ENCODE measurements around the gene FAM25G. TPM values are rescaled to one million over a fixed set of nuclear protein-coding genes. Genes with fewer than 3 reads are reported as not detected.

The FAM25G gene
- polyA plus RNA-seq, 1 experiment, result not detected

- peaks cover 6% of the 10 kb centered on the region for H3K27me3 ChIP-seq (ENCODE audit: control insufficient read depth, insufficient read depth, low read length)
- no peak overlapping the region for H3K4me3 ChIP-seq (ENCODE audit: low read depth, low read length)
- ChIA-PET POLR2A (no interaction called here), CTCF (interaction anchor here (0.6 to 2.7 kb wide), 3 partner anchors 10 to 28 kb away, joined by 3 to 8 read pairs (median 7); no protein-coding TSS in a partner anchor)
- TF ChIP-seq, protein P1, sequence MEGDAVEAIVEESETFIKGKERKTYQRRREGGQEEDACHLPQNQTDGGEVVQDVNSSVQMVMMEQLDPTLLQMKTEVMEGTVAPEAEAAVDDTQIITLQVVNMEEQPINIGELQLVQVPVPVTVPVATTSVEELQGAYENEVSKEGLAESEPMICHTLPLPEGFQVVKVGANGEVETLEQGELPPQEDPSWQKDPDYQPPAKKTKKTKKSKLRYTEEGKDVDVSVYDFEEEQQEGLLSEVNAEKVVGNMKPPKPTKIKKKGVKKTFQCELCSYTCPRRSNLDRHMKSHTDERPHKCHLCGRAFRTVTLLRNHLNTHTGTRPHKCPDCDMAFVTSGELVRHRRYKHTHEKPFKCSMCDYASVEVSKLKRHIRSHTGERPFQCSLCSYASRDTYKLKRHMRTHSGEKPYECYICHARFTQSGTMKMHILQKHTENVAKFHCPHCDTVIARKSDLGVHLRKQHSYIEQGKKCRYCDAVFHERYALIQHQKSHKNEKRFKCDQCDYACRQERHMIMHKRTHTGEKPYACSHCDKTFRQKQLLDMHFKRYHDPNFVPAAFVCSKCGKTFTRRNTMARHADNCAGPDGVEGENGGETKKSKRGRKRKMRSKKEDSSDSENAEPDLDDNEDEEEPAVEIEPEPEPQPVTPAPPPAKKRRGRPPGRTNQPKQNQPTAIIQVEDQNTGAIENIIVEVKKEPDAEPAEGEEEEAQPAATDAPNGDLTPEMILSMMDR (IDR thresholded peaks at IDR 0.05; ENCODE audit: insufficient read depth, low read depth, low read length), result no peak
- DNase-seq (ENCODE audit: low read depth), result no peak
- no peaks in the 10 kb centered on the region for H3K36me3 ChIP-seq (ENCODE audit: control insufficient read depth, insufficient read depth, low read length)
Measured at GRCh38 chr10:47452495-47453140, 38.9 kb downstream of the FAM25G start.

- H3K36me3 ChIP-seq (ENCODE audit: control insufficient read depth, insufficient read depth, low read length), result no peaks in the 10 kb centered on the region
- H3K27me3 ChIP-seq (ENCODE audit: control insufficient read depth, insufficient read depth, low read length), result peaks cover 6% of the 10 kb centered on the region
- CTCF ChIA-PET, result interaction anchor here (0.6 to 1.9 kb wide), 2 partner anchors 10 to 28 kb away, joined by 3 to 7 read pairs; no protein-coding TSS in a partner anchor
- POLR2A ChIA-PET, result no interaction called here
- no peak overlapping the region for H3K4me3 ChIP-seq (ENCODE audit: low read depth, low read length)
- DNase-seq (ENCODE audit: low read depth), result no peak
- TF ChIP-seq, protein P1 (IDR thresholded peaks at IDR 0.05; ENCODE audit: insufficient read depth, low read depth, low read length), result no peak
Measured at GRCh38 chr10:47451998-47452494, 39.5 kb downstream of the FAM25G start.

DNA sequence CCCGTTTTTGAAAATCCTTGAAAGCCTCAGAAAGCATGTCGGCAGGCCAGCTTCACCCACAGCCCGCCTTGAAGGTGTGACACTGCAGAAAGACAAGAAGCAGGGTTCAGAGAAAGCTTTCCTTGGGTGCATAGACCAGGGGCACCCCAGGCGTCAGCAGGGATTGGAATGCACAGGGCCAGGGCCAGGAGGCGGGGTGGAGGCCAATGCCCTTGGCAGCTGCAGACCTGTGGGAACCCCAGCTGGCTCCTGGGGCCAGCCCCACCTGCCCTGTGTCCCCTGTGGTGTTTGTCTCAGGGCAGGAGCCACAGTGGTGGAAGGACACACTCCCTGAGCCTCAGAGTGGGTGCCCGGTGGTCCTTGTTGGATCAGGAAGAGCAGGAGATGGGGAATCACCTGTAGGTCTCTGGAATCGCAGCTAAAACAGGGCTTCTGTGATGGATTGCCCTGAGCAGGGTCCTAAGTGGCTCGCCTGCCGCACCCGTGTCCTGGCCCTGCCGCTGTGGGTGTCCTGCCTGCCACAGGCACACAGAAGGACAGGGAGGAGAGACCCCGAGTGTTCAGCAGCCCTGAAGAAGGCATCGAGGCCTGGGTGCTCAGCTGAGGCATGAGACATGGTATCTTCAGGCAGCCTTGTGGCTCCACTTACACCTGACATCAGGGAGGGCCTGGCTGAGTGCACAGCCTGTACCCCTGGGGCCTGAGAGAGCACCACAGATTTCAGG is 40.1 kb downstream of the FAM25G start:
- ChIA-PET POLR2A (no interaction called here), CTCF (interaction anchor here (0.6 to 1.9 kb wide), 2 partner anchors 9 to 27 kb away, joined by 3 to 7 read pairs; no protein-coding TSS in a partner anchor)
- no peak for DNase-seq (ENCODE audit: low read depth)
- Histone ChIP-seq H3K4me3 (ENCODE audit: low read depth, low read length) (no peak overlapping the region), H3K27me3 (ENCODE audit: control insufficient read depth, insufficient read depth, low read length) (peaks cover 6% of the 10 kb centered on the region), H3K36me3 (ENCODE audit: control insufficient read depth, insufficient read depth, low read length) (no peaks in the 10 kb centered on the region)
- TF ChIP-seq, protein P1 (IDR thresholded peaks at IDR 0.05; ENCODE audit: insufficient read depth, low read depth, low read length), result no peak

GRCh38 chr10:47450442-47450841 is 41.1 kb downstream of the FAM25G start:
- ChIA-PET POLR2A (no interaction called here), CTCF (interaction anchor here (0.6 to 1.9 kb wide), 4 partner anchors 8 to 55 kb away, joined by 3 to 7 read pairs (median 3); no protein-coding TSS in a partner anchor)
- TF ChIP-seq, protein P1 (IDR thresholded peaks at IDR 0.05; ENCODE audit: insufficient read depth, low read depth, low read length), result no peak
- Histone ChIP-seq H3K27me3 (ENCODE audit: control insufficient read depth, insufficient read depth, low read length) (peaks cover 6% of the 10 kb centered on the region), H3K4me3 (ENCODE audit: low read depth, low read length) (no peak overlapping the region), H3K36me3 (ENCODE audit: control insufficient read depth, insufficient read depth, low read length) (no peaks in the 10 kb centered on the region)
- no peak for DNase-seq (ENCODE audit: low read depth)

GRCh38 chr10:47449979-47450378 is 41.5 kb downstream of the FAM25G start:
- H3K36me3 ChIP-seq (ENCODE audit: control insufficient read depth, insufficient read depth, low read length), result no peaks in the 10 kb centered on the region
- no peak overlapping the region for H3K4me3 ChIP-seq (ENCODE audit: low read depth, low read length)
- TF ChIP-seq, protein P1 (IDR thresholded peaks at IDR 0.05; ENCODE audit: insufficient read depth, low read depth, low read length), result no peak
- ChIA-PET POLR2A (no interaction called here), CTCF (interaction anchor here (1.3 to 1.4 kb wide), 2 partner anchors 9 to 12 kb away, joined by 3 read pairs; no protein-coding TSS in a partner anchor)
- DNase-seq (ENCODE audit: low read depth), result no peak
- H3K27me3 ChIP-seq (ENCODE audit: control insufficient read depth, insufficient read depth, low read length), result peaks cover 6% of the 10 kb centered on the region
